NCI-H774 (cell line): ENCODE measurements around the gene TMPRSS7.
A peak's percentile ranks its signal among the peaks of the same experiment; 100 is the strongest.
"Not testable (repeated sequence)": the region's sequence is repeated elsewhere in the genome, so short reads cannot be mapped to it uniquely, and the experiment has no call there.

Source experiments
- DNase-seq: peaks from one replicate; lab custom pipeline; 2025; lab: John Stamatoyannopoulos, UW

The TMPRSS7 gene

DNA sequence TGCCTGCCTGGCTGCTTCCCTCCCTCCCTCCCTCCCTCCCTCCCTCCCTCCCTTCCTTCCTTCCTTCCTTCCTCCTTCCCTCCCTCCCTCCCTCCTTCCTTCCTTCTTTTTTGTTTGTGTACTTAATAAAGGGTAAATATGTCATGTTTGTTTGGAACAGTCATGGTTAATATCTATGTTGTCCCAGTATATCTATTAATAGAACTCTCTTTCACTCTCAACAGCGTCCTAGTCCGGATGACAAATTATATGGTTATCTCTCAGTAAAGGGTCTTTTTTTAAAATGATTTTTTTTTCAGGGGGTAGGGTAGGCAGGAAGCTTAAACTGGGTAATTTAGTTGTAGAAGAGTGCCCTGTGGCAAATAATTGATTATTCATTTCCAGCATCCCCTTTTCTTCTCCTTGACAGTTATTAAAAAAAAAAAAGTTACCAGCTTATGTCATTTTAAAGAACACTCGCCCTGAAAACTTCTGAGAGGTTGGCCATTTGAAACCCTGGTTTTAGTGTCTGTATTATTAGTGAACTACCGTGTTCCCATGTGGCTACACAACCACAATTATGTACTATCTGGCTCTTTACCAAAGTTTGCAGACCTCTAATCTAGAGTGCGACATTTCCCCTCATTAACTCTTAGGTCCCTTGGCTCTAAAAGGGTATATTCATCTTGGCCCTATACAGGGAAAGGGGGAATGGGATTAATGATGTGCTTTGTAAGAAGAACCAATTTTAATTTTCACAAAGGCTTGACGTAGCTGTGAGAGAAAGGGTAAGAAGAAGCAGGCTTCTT lies 22.1 kb upstream of the TMPRSS7 start:
- no peak for DNase-seq

DNA sequence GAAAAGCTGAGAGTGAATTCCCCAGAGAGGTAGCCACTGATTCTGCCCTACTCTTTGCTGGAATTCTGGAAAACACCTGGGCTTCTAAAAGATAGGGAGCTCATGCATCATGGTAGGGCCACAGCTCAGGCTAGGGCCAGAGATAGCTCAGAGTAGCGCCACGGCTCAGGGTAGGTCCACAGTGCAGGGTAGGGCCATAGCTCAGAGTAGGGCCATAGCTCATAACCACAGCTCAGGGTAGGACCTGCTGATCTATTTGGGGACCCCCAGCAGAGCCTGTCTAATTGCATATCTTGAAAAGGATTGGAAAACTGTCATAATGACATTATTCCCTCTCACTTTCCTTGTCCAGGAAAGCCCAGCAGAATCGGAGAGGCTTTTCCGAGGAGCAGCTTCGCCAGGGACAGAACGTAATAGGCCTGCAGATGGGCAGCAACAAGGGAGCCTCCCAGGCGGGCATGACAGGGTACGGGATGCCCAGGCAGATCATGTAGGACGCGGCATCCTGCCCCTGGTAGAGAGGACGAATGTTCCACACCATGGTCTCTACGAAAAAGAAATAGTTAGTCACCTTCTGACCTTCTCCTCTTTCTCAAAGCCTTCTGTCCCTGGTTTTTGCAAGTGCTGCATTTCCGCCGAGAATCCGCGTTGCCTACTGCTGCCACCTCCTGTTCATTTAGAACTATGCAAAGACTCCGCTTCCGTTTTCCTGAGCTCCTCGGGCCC lies 21.3 kb upstream of the TMPRSS7 start:
- DNase-seq, result no peak

DNA sequence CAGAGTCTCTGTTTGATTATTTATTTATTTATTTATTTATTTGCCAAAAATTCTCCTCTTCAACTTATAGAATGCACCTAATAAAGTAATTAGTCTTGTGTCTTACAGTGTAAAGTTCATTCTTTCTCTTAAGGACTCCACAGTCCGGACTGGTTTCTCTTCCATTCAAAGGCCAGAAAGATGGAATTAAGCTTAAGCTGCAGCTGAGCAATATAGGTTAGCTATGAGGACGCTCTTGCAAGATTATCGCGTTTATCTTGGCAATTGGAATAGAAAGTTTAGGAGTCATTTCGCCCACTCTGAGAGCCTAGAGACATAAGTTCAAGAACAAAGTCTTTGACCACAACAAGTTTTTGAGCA lies 20.8 kb upstream of the TMPRSS7 start:
- no peak for DNase-seq

DNA sequence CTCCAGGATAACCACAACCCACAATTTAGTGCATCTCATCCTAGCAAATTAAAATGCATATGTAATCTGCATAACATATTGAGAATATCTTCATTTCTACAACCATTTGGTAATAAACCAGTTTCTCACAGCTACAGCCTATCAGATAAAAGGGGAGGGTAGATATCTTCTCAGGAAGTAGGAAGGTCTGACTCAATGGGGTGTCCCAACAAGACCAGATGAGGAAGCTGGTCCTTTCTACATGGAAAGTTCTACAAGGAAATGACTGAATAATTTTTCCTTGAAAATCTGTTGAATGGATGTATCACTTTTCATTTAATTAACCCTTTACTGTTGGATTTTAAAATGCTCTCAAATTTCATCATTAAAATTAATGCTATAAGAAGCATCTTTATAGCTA lies 17.4 kb upstream of the TMPRSS7 start:
- no peak for DNase-seq

DNA sequence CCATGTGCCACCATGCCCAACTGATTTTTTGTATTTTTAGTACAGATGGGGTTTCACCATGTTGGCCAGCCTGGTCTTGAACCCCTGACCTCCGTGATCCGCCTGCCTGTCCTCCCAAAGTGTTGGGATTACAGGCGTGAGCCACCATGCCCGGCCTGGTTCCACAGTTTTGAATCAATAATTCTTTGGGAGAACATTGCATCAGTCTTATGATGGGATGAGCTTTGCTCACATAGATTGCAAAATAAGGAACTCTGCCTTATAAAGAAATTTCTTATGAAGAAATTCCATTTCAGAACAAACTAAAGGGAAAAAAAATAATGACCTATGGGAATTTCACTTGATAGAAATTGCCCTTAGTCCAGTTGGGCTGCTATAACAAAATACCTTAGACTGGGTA lies 15.8 kb upstream of the TMPRSS7 start:
- DNase-seq, result no peak

DNA sequence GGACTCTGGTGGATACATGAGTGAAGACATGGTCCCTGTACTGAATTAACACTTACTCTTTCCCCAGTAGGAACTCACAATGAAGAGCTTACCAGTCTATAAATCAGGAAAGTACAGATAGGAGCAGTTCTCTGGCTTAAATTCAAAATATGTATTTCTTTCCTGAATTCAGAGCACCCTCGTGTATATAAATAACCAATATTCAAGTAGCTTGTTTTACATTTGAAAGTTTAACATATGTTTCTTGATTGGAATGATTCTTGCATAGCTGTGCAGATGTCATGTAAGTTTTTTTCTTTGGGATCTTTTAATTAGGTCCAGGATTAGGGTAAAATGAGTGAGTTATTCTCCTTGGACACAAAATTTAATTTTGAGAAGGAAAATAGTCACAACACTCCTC lies 14.8 kb upstream of the TMPRSS7 start:
- DNase-seq, result no peak

DNA sequence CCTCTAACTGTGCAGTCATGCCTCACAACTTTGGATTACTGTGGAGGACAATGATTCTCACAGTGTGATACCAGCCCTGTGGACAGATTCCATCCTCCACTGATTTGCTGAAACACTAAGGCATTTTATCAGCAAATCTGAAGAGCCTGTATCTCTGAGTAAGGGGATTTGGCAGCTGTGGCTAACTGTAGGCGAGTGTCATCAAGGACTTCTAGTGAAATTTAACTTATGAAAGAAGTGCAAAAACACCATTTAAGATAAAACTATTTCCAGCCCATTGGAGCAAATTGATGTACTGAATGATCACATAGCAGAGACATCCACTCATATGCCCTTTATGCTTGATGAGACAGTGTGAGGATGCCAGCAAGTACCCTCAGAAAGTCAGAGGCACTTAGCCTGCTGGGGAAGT lies 13.9 kb upstream of the TMPRSS7 start:
- DNase-seq, result no peak

DNA sequence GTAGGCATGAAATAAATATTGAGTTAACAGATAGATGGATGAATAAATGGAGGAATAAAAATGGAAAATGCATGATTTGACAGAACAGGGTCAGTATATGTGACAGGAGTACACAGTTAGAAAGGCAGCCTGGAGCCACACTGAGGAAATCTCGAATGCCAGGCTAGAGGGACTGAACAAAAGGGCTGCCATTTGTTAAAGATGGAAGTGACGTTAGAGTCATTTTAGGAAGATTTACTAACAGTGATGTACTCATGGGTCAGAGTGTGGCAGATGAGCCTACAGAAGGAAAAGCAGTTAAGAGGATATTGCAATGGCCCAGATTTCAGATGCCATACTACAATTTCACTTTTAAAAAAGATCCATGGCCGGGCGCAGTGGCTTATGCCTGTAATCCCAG lies 7.4 kb upstream of the TMPRSS7 start:
- DNase-seq, result no peak

DNA sequence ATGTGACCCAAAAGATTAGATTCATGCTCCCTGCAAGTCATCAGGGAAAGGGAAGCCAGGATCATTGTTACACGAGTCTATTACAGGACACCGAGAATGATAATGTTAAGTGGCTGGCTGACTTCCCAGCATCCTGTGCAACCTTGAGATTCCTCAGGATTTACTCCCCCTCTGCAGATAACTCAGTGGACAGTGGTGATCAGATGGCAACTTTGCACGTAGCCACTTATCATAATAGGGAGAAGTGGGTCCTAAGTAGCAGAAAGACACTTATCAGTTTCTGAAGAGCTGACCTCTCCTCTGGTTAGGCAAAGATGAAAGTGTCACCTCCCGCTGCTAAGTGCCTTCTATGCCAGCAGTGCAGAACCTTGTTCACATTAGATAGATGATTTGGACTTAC lies 6.7 kb upstream of the TMPRSS7 start:
- no peak for DNase-seq

DNA sequence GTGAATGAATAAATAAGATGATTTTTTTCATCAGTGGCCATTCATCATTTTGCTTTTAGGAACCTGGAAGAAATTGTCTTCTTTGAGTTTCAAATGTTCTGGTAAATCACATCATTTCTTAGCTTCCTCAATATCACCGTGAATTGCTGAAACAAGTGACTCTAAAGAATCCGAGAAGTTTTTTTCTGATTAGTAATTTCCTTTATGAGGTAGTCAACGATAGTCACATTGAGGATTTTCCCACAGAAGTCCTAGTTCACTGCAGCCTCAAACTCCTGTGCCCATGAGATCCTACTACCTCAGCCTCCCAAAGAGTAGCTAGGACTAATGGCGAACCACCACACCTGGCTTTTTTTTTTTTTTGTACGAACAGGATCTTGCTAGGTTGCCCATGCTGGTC lies 3.6 kb upstream of the TMPRSS7 start:
- DNase-seq, result no peak

DNA sequence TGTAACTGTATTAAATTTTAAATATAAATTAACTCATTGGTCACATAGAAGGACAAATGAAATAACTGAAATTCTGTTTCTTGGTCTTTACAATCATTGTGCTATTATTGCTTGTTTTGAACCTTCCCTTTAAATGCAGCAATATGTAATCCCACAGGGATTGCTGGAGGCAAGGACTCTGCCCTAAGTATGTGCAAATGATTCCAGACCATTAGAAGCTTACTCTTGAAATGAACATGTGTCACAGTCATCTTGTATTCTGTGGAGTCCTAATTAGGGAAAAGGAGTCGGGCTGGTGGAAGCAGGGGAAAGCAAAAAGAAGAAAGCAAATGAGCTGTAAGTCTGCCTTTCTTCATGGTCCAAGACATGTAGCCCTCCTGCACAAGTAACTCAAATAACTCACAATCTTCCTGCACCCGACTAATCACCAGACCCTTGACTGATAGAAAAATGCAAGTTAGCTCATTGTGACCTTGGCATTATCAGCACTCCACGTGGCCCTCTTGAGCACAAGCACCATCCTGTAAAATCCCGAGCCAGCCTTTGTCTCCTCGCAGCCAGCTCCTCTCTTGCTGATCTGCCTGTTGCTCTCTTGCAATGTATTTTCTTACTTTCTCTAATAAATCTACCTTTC lies 2.3 kb upstream of the TMPRSS7 start:
- DNase-seq, result no peak

DNA sequence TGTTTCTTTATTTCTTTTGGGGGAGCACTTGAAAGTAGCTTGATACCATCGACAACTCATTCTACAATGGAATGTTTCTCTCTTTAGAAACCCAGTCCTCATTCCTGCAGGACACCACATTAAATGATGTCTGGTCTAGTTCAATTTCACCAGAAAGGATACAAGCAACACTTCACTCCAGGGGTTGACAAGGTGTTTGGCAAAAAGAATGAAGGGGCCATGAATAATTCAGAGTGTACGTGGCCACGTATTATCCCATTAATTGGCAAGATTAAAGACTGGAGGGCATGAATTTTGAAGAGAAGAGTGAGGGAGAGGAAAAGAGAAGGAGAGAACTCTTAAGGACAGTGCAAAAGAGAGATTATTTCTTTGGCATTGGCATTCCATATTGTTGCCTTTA lies 705 bp downstream of the TMPRSS7 start:
- DNase-seq, result no peak

DNA sequence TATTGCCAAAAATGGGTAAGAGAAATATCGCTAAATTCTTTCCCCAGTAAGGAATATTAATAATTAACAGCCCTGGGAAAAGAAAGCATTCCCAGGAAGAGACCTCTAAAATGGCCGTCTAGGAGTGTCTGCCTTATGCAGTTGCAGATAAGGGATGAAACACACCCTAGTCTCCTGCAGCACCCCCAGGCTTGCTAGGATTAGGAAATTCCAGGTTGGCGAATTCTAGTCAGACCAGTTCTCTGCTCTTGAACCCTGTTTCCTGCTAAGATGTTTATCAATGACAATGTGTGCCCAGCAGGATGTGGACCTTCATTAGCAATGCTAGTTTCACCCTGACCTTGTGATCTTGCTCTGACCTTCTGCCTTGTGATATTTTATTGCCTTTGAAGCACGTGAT lies 2.7 kb downstream of the TMPRSS7 start:
- not testable (repeated sequence) for DNase-seq

DNA sequence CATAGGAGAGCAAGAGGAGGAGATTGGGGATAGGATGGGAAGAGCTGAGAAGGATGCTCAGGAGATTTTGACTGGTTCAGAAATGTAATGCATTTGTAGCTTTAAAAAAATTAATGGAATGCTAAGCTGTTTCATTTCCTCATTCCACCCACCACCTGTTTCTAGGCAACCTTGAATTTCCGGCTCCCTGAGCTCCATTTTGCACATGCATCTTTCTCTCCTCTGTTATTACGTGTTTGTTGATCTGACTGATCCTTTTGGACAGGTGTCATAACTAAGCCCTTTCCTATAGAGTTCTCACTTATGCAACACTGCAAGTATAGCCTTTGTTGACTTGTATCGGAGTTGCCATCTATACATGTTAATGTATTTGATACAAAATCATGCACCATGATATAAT lies 4.3 kb downstream of the TMPRSS7 start:
- DNase-seq, result peak; percentile 8

DNA sequence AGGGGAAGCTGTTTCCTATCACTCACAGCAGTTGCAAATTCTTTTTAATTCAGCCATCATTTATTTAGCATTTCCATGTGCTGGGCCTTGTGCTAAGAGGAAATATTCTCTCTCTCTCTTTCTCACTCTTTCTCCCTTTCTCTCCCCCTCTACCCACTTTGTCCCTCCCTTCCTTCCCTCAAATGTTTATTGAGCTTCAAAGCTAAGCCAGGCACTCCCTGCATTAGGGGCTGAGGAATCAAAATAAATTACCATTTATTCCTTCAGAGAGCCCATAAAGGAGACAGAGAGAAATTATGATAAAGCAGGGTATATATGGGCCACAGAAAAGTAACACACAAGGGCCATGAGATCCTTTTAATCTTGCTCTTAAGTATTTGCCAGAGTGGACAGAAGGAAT lies 6.8 kb downstream of the TMPRSS7 start:
- no peak for DNase-seq

DNA sequence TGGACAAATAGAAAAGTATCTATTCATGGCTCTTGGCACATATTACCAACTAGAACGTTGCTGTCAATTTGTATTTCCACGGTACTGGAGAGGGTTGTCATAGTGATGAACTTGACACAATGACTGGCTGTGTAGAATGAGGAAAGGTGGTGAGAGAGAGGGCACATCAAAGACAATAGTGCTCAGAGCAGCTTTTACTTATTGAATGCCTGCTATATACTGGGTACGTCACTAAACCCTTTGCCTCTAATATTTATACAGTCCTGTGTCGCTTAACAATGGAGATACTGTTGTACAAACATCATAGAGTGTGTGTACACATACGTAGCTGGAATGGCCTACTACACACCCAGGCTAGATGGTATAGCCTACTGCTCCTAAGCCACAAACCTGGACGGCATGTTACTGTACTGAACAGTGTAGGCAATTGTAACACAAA lies 8.3 kb downstream of the TMPRSS7 start:
- DNase-seq, result peak; percentile 86

DNA sequence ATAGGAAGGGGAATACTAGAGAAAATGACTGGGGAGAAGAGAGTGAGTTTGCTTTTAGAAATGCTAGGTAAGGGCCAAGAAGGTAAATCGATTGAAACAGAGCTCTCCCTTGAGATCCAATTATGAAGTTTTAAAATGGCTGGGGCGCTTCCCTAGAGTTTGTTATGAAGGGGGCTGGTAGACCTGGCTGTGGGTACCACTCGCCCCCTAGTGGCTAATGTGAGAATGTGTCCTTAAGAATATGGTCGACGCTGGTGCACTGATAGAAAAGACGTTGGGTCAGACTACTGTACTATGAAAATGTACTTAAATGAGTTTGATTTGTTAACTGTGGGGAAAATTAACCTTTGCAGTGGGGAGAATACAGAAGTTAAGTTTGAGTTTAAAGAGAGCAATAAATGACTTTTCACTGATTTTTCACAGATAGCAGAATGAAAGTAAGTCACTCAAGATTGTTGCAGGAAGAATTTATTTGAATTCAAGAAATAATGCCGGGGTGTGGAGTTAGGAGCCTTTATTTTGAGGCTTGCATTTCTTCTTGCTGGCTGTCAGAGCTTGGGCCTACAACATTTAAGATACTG lies 9.2 kb downstream of the TMPRSS7 start:
- peak; percentile 53 for DNase-seq

DNA sequence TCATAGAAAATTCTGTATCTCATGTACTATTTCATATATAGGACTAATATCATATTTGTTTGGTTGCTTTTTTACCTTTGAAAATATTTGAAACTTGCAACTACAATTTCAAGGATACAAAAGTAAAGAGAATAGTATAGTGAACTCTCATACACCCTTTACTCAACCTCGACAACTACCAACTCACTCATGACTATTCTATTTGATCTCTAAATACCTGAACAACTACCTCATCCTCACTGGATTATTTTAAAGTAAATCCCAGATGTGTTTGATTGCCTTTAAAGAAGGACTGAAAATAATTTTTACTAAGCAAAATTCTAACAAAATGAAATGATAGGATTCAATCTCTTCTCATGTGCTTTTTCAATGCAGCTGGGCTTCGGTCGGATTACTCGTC lies 12.1 kb downstream of the TMPRSS7 start:
- DNase-seq, result no peak

DNA sequence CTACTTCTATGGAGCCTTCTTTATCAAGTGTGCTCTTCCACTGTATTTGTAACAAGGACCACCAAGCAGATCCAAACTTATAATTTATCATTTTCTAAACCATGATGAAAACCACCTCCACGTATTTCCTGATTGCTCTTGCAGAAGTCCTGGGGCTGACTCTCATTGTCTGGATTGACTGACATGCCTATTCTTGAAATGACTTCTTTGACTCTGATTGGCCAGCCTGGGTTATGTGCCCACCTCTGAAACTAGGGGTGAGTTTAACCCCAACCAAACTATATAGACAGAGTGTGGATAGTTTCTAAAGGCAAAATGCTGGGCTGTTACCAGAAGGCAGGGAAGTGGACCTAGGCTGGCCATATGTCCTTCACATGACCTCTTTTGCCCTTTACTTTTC lies 12.7 kb downstream of the TMPRSS7 start:
- DNase-seq, result no peak

DNA sequence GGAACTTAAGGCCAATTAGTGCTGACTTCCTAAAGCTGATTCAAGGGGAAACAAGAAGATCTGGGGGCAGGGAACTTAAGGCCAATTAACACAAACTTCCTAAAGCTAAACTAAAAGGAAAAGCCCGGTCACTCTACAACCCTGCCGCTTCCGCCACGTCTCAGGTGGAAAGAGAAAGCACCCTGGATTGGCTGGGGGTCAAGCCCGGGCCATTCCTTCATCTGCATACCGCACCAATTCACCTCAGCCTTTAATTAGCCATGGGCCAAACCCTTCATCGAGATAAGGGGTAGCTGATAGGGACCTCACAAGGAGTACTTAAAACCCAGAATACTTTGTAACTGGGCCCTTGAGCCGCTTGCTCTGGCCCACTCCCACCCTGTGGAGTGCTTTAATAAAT lies 14.4 kb downstream of the TMPRSS7 start:
- no peak for DNase-seq

DNA sequence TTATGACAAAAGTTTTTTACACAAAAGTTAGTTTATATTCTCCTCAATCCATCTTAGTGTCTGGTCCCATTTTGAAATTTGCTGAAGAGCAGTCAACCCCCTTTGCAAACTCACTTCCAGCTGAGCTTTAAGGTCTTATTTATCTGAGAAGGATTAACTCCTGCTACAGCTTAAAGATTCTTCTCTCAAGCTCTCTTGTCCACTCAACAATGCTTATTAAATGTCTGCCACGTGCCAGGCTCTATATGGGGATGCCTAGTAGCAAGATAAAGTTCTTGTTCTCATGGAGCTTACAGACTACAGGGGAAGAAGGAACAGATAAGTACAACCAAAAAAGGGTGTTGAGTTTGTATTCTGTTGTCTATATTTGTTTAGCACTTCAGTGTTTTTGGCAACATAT lies 18.7 kb downstream of the TMPRSS7 start:
- no peak for DNase-seq

DNA sequence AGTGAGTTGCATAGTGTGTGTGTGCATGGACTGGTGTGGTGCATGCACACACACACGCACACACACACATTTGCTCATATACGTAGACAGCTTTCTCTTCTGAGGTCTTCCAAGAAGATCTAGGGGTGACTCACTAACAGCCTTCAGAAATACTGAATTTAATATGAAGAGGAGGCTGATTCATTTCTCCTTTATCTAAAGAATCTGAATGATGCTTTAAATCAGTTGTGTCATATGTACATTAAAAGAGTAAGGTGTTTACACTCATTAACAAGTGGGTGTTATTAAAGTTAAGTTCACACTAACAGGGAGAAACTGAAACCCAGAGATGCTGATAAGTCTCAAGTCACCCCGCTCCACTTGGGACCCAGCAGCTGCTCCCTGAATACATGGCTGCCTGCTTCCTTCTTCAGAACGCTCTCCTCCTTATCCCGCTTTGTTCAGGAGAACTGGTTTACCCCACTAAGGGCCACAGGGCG lies 22.0 kb downstream of the TMPRSS7 start:
- DNase-seq, result no peak

DNA sequence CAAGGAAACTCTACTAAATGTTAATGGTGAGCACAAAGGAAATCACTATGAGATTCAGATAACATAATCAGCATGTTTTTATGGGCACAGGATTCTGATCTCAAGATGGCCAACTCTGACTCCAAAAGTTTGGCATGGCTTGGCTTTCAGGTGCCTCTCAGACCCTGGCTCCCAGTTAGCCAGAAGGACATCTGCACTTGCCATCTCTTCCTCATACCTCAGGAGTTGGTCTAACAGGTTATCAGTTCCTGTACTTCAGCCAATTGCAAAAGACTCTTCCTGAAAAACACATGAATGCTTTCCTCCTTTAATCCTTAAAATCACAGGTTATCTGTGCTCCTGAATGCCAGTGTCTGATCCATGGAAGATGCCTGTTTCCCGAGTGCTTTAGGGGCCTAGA lies 25.0 kb downstream of the TMPRSS7 start:
- no peak for DNase-seq
